A549 (cell line): ENCODE data around the gene CINP. TPM values are rescaled to one million over a fixed set of nuclear protein-coding genes. Genes with fewer than 3 reads are reported as not detected.

Experiments
- ATAC-seq, 2 experiments: fragments of 200-7000 bp in 1 of 2; fragments of >200 bp in 1 of 2; cut with Nextera tagmentation in 1 of 2; cut with Tn5 transposase in 1 of 2; 3 replicates each; pipeline versions ENCODE4 v1.8.0 to v1.9.1; 2018 to 2020; ENCODE audit warnings: mild to moderate bottlenecking in 1 of 2, moderate library complexity in 1 of 2
- CTCF ChIA-PET: fragments of 300-600 bp; sonication (Branson Sonifier 250); formaldehyde crosslinking; extraction: SDS; loops from one replicate; lab custom pipeline; 2021; ENCODE audit warnings: antibody characterized with exemption, inconsistent platforms; lab: Yijun Ruan, JAX
- POLR2A ChIA-PET: fragments of 350-600 bp; formaldehyde crosslinking; extraction: SDS; loops from one replicate; lab custom pipeline; 2021; ENCODE audit warnings: antibody characterized with exemption, inconsistent platforms; lab: Yijun Ruan, JAX
- DNase-seq, 2 experiments: peaks; one replicate each; pipeline versions ENCODE4 v3.0.0 to v3.0.0-alpha.2; 2011 to 2016; ENCODE audit warnings: low read depth in 1 of 2, low spot score in 1 of 2
- FAIRE-seq: peaks from 2 replicates; lab custom pipeline; 2011; peaks lifted over from hg19 to GRCh38; lab: Jason Lieb, UNC
- H3K27ac ChIP-seq, 2 experiments: fragments of >200 bp; sonication (Bioruptor Twin); formaldehyde crosslinking; 3 replicates each; pipeline ENCODE4 v1.5.1; 2016 to 2017
- H3K4me1 ChIP-seq: fragments of >200 bp; sonication (Bioruptor Twin); formaldehyde crosslinking; 3 replicates; pipeline ENCODE4 v1.6.1; 2016
- H3K4me2 ChIP-seq: fragments of >200 bp; sonication (Bioruptor Twin); formaldehyde crosslinking; 3 replicates; pipeline ENCODE4 v1.6.1; 2016
- H3K4me3 ChIP-seq: fragments of >200 bp; sonication (Bioruptor Twin); formaldehyde crosslinking; 3 replicates; pipeline ENCODE4 v1.5.1; 2016
- H3K9me3 ChIP-seq: fragments of >200 bp; sonication (Bioruptor Twin); formaldehyde crosslinking; 3 replicates; pipeline ENCODE4 v1.6.1; 2016
- EHF ChIP-seq: fragments of 250-450 bp; sonication (Bioruptor Pico); IDR thresholded peaks from 2 replicates; pipeline ENCODE4 v1.5.0; 2020; ENCODE audit warnings: mild to moderate bottlenecking
- EHMT2 ChIP-seq: fragments of 200-600 bp; sonication (generic); IDR thresholded peaks from 2 replicates; pipeline ENCODE4 v1.6.1; 2016; ENCODE audit warnings: antibody characterized with exemption, low read depth, mild to moderate bottlenecking, moderate library complexity
- ESRRA ChIP-seq: fragments of 150-350 bp; IDR thresholded peaks from 2 replicates; pipeline ENCODE4 v1.6.1; 2014; ENCODE audit warnings: mild to moderate bottlenecking, low read length, borderline replicate concordance
- FOSL2 ChIP-seq, 2 experiments: fragments of 450-650 bp in 1 of 2; fragments of >200 bp in 1 of 2; sonication (Bioruptor Twin) in 1 of 2; formaldehyde crosslinking; IDR thresholded peaks; 2 replicates each; pipeline versions ENCODE4 v1.5.0 to v1.6.1; 2016 to 2020; ENCODE audit warnings: mild to moderate bottlenecking in 1 of 2, moderate library complexity in 1 of 2
- FOXS1 ChIP-seq: fragments of 250-450 bp; sonication (Bioruptor Pico); IDR thresholded peaks from 2 replicates; pipeline ENCODE4 v1.5.0; 2020; ENCODE audit warnings: mild to moderate bottlenecking, moderate library complexity
- GATA3 ChIP-seq: IDR thresholded peaks from 2 replicates; pipeline ENCODE4 v1.6.1; 2012; ENCODE audit warnings: borderline replicate concordance
- HEYL ChIP-seq: fragments of 250-450 bp; sonication (Bioruptor Pico); IDR thresholded peaks from 2 replicates; pipeline ENCODE4 v1.8.0; 2021; ENCODE audit warnings: mild to moderate bottlenecking, moderate library complexity
- MAZ ChIP-seq: fragments of 150-350 bp; IDR thresholded peaks from 2 replicates; pipeline ENCODE4 v1.6.1; 2014; ENCODE audit warnings: antibody characterized with exemption, low read depth, low read length, borderline replicate concordance
- NFE2L2 ChIP-seq: fragments of 150-350 bp; conservative IDR thresholded peaks from 2 replicates; pipeline ENCODE4 v1.6.1; 2014; ENCODE audit warnings: low read length
- NPAS2 ChIP-seq: fragments of 250-450 bp; sonication (Bioruptor Pico); IDR thresholded peaks from 2 replicates; pipeline ENCODE4 v1.8.0; 2022; ENCODE audit warnings: mild to moderate bottlenecking, moderate library complexity, borderline replicate concordance
- WGBS: methylation state at CpG from one replicate; pipeline ENCODE4 v1.1.6; 2017; ENCODE audit errors: missing lambda C conversion rate; 5-methylcytosine and 5-hydroxymethylcytosine counted together
- polyA plus RNA-seq, 4 experiments: library from polyadenylated mRNA; depleted of rRNA in 3 of 4; stranded (reverse); fragments of >200 nt; fragmentation: RNase III in 1 of 4; extraction: RNeasy Plus Mini Kit Qiagen cat#74134 plus additional on column Dnase treatment in 1 of 4; gene quantifications; 2 replicates in 3 of 4; 3 replicates in 1 of 4; pipeline ENCODE4 v1.2.3, GENCODE V29; 2011 to 2017
- TF ChIP-seq, protein P1 (sequence below): fragments of 200-600 bp; sonication (generic); IDR thresholded peaks from 2 replicates; pipeline ENCODE4 v1.6.1; 2016; ENCODE audit warnings: antibody characterized with exemption, mild to moderate bottlenecking, moderate library complexity
- TF ChIP-seq, protein P2 (sequence below): fragments of >200 bp; sonication (Bioruptor Twin); formaldehyde crosslinking; IDR thresholded peaks from 2 replicates; pipeline ENCODE4 v1.6.1; 2016
- TF ChIP-seq, protein P3 (sequence below): fragments of >200 bp; sonication (Bioruptor Twin); formaldehyde crosslinking; IDR thresholded peaks from 3 replicates; pipeline ENCODE4 v1.5.1; 2016

CINP gene
- polyA plus RNA-seq, 2 of the 4 experiments (the other 2 are of a cell fraction): 59.9 to 74.6 TPM

- no peak for TF ChIP-seq NFE2L2
- no peak for TF ChIP-seq NPAS2 (CRISPR knock-in tag)
Observed at GRCh38 chr14:102378830-102379229, 16.1 kb upstream of the CINP start (continued).

- ATAC-seq: no peak
- CTCF ChIA-PET: interaction anchor here (0.6 to 0.9 kb wide), 2 partner anchors 61 to 216 kb away, joined by 3 read pairs; no protein-coding TSS in a partner anchor
- no peak for FAIRE-seq
- no peak for DNase-seq
- TF ChIP-seq, protein P1, sequence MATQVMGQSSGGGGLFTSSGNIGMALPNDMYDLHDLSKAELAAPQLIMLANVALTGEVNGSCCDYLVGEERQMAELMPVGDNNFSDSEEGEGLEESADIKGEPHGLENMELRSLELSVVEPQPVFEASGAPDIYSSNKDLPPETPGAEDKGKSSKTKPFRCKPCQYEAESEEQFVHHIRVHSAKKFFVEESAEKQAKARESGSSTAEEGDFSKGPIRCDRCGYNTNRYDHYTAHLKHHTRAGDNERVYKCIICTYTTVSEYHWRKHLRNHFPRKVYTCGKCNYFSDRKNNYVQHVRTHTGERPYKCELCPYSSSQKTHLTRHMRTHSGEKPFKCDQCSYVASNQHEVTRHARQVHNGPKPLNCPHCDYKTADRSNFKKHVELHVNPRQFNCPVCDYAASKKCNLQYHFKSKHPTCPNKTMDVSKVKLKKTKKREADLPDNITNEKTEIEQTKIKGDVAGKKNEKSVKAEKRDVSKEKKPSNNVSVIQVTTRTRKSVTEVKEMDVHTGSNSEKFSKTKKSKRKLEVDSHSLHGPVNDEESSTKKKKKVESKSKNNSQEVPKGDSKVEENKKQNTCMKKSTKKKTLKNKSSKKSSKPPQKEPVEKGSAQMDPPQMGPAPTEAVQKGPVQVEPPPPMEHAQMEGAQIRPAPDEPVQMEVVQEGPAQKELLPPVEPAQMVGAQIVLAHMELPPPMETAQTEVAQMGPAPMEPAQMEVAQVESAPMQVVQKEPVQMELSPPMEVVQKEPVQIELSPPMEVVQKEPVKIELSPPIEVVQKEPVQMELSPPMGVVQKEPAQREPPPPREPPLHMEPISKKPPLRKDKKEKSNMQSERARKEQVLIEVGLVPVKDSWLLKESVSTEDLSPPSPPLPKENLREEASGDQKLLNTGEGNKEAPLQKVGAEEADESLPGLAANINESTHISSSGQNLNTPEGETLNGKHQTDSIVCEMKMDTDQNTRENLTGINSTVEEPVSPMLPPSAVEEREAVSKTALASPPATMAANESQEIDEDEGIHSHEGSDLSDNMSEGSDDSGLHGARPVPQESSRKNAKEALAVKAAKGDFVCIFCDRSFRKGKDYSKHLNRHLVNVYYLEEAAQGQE: no peak
- TF ChIP-seq ESRRA: no peak
- no peaks in the 10 kb centered on the region for H3K9me3 ChIP-seq
- no peak overlapping the region for H3K27ac ChIP-seq
- POLR2A ChIA-PET: no interaction called here
- no peaks in the 10 kb centered on the region for H3K4me1 ChIP-seq
- H3K4me2 ChIP-seq: no peak overlapping the region
- H3K4me3 ChIP-seq: no peak overlapping the region
Observed at GRCh38 chr14:102377696-102378095, 15.0 kb upstream of the CINP start.

GRCh38 chr14:102375119-102375518 lies 12.4 kb upstream of the CINP start:
- CTCF ChIA-PET: interaction anchor here (1.4 to 1.5 kb wide), 2 partner anchors 13 to 17 kb away, joined by 4 read pairs; no protein-coding TSS in a partner anchor
- POLR2A ChIA-PET: no interaction called here
- no peak for TF ChIP-seq NPAS2 (CRISPR knock-in tag)
- Histone ChIP-seq H3K4me3 (no peak overlapping the region), H3K4me2 (no peak overlapping the region), H3K4me1 (no peaks in the 10 kb centered on the region), H3K9me3 (no peaks in the 10 kb centered on the region), H3K27ac (no peak overlapping the region)
- no peak for FAIRE-seq
- no peak for ATAC-seq
- DNase-seq: no peak
- 90% methylated on average over 5 of the region's 5 CpGs for WGBS

DNA sequence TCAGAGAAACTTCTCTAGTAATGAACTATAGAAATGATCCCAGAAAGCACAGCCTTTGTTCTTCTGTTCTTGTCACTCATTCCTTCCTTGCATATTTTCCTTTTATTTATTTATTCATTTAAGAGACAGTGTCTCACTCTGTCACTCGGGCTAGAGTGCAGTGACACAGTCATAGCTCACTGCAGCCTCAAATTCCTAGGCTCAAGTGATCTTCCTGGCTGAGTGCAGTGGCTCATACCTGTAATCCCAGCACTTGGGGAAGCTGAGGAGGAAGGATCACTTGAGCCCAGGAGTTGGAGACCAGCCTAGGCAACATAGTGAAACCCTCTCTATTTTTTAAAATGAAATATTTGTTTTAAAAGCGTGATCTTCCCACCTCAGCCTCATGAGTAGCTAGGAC lies 11.6 kb upstream of the CINP start:
- CTCF ChIA-PET: interaction anchor here (1.5 kb wide), 1 partner anchor 18 kb away, joined by 4 read pairs; no protein-coding TSS in a partner anchor
- TF ChIP-seq GATA3 (no peak), ESRRA (no peak), MAZ (no peak), FOXS1 (CRISPR knock-in tag) (no peak), EHMT2 (no peak), EHF (CRISPR knock-in tag) (no peak), FOSL2 (IDR thresholded peaks at IDR 0.05) (no peak), FOSL2 (CRISPR knock-in tag; IDR thresholded peaks at IDR 0.05) (no peak), HEYL (CRISPR knock-in tag) (no peak)
- TF ChIP-seq, protein P2, sequence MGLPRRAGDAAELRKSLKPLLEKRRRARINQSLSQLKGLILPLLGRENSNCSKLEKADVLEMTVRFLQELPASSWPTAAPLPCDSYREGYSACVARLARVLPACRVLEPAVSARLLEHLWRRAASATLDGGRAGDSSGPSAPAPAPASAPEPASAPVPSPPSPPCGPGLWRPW: no peak
- TF ChIP-seq, protein P3, sequence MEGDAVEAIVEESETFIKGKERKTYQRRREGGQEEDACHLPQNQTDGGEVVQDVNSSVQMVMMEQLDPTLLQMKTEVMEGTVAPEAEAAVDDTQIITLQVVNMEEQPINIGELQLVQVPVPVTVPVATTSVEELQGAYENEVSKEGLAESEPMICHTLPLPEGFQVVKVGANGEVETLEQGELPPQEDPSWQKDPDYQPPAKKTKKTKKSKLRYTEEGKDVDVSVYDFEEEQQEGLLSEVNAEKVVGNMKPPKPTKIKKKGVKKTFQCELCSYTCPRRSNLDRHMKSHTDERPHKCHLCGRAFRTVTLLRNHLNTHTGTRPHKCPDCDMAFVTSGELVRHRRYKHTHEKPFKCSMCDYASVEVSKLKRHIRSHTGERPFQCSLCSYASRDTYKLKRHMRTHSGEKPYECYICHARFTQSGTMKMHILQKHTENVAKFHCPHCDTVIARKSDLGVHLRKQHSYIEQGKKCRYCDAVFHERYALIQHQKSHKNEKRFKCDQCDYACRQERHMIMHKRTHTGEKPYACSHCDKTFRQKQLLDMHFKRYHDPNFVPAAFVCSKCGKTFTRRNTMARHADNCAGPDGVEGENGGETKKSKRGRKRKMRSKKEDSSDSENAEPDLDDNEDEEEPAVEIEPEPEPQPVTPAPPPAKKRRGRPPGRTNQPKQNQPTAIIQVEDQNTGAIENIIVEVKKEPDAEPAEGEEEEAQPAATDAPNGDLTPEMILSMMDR: no peak
- TF ChIP-seq, all 56 proteins: peak for 0
- H3K4me1 ChIP-seq: no peaks in the 10 kb centered on the region
- H3K9me3 ChIP-seq: no peaks in the 10 kb centered on the region
- no peak overlapping the region for H3K4me2 ChIP-seq
- 63% methylated on average over 2 of the region's 2 CpGs for WGBS
- H3K4me3 ChIP-seq: no peak overlapping the region
- POLR2A ChIA-PET: no interaction called here
- ATAC-seq (no peak), FAIRE-seq (no peak), DNase-seq (no peak)
- H3K27ac ChIP-seq: no peak overlapping the region
